ENCODE measurements around the gene TMEM61.

- TF ChIP-seq POLR2AphosphoS5 (IDR thresholded peaks at IDR 0.05) = no peak
- TF ChIP-seq, protein P1, sequence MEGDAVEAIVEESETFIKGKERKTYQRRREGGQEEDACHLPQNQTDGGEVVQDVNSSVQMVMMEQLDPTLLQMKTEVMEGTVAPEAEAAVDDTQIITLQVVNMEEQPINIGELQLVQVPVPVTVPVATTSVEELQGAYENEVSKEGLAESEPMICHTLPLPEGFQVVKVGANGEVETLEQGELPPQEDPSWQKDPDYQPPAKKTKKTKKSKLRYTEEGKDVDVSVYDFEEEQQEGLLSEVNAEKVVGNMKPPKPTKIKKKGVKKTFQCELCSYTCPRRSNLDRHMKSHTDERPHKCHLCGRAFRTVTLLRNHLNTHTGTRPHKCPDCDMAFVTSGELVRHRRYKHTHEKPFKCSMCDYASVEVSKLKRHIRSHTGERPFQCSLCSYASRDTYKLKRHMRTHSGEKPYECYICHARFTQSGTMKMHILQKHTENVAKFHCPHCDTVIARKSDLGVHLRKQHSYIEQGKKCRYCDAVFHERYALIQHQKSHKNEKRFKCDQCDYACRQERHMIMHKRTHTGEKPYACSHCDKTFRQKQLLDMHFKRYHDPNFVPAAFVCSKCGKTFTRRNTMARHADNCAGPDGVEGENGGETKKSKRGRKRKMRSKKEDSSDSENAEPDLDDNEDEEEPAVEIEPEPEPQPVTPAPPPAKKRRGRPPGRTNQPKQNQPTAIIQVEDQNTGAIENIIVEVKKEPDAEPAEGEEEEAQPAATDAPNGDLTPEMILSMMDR (IDR thresholded peaks at IDR 0.05) = no peak
Observed at GRCh38 chr1:55040083-55040932, 59.9 kb downstream of the TMEM61 start.

Data from breast epithelium (tissue), 3 donors.